ENCODE measurements around the gene SPACA4. TPM values are rescaled to one million over a fixed set of nuclear protein-coding genes. Genes with fewer than 3 reads are reported as not detected.
A peak's percentile ranks its signal among the peaks of the same experiment; 100 is the strongest.

Gene SPACA4
- total RNA-seq, 1 donor from 2014 or later, result not detected

GRCh38 chr19:48560095-48560530, 46.4 kb upstream of the SPACA4 start:
- Histone ChIP-seq H3K4me2 (no peak overlapping the region), H3K4me3 (no peak overlapping the region), H3K9ac (no peak overlapping the region), H3K27me3 (no peaks in the 10 kb centered on the region), H3K4me1 (no peaks in the 10 kb centered on the region), H3K79me2 (ENCODE audit: low read depth) (no peaks in the 10 kb centered on the region), H4K20me1 (ENCODE audit: low read depth) (no peaks in the 10 kb centered on the region), H3F3A (ENCODE audit: low read depth) (peaks cover 12% of the 10 kb centered on the region), H3K36me3 (no peaks in the 10 kb centered on the region), H2AFZ (replicated peaks) (no peak overlapping the region), H3K9me3 (ENCODE audit: low read depth) (no peaks in the 10 kb centered on the region), H3K27ac (no peak overlapping the region)
- H3K27me3 Mint-ChIP-seq (ENCODE audit: insufficient read depth, low read depth), result peaks cover 6% of the 10 kb centered on the region
- peak; percentile 32 for DNase-seq (ENCODE audit: low spot score)
- H3K36me3 Mint-ChIP-seq, result no peaks in the 10 kb centered on the region
- H3K4me3 Mint-ChIP-seq, result peak overlapping the region; percentile 27
- TF ChIP-seq EZH2 (IDR thresholded peaks at IDR 0.05), result no peak
- TF ChIP-seq, protein P1, sequence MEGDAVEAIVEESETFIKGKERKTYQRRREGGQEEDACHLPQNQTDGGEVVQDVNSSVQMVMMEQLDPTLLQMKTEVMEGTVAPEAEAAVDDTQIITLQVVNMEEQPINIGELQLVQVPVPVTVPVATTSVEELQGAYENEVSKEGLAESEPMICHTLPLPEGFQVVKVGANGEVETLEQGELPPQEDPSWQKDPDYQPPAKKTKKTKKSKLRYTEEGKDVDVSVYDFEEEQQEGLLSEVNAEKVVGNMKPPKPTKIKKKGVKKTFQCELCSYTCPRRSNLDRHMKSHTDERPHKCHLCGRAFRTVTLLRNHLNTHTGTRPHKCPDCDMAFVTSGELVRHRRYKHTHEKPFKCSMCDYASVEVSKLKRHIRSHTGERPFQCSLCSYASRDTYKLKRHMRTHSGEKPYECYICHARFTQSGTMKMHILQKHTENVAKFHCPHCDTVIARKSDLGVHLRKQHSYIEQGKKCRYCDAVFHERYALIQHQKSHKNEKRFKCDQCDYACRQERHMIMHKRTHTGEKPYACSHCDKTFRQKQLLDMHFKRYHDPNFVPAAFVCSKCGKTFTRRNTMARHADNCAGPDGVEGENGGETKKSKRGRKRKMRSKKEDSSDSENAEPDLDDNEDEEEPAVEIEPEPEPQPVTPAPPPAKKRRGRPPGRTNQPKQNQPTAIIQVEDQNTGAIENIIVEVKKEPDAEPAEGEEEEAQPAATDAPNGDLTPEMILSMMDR (IDR thresholded peaks at IDR 0.05), result peak; percentile 39
- H3K9me3 Mint-ChIP-seq, result no peaks in the 10 kb centered on the region
- no peak overlapping the region for H3K27ac Mint-ChIP-seq
- peaks cover 17% of the 10 kb centered on the region for H3K4me1 Mint-ChIP-seq

GRCh38 chr19:48561412-48561811, 45.1 kb upstream of the SPACA4 start:
- H3K4me1 ChIP-seq, result no peaks in the 10 kb centered on the region
- H3K4me2 ChIP-seq, result no peak overlapping the region
- H2AFZ ChIP-seq (replicated peaks), result no peak overlapping the region
- Mint-ChIP-seq H3K4me3 (no peak overlapping the region), H3K9me3 (no peaks in the 10 kb centered on the region), H3K27me3 (ENCODE audit: insufficient read depth, low read depth) (peaks cover 6% of the 10 kb centered on the region), H3K36me3 (no peaks in the 10 kb centered on the region), H3K27ac (no peak overlapping the region), H3K4me1 (peaks cover 9% of the 10 kb centered on the region)
- no peaks in the 10 kb centered on the region for H4K20me1 ChIP-seq (ENCODE audit: low read depth)
- peaks cover 3% of the 10 kb centered on the region for H3F3A ChIP-seq (ENCODE audit: low read depth)
- no peaks in the 10 kb centered on the region for H3K79me2 ChIP-seq (ENCODE audit: low read depth)
- no peaks in the 10 kb centered on the region for H3K36me3 ChIP-seq
- TF ChIP-seq, protein P1 (IDR thresholded peaks at IDR 0.05), result no peak
- TF ChIP-seq EZH2 (IDR thresholded peaks at IDR 0.05) (no peak), EZH2phosphoT487 (IDR thresholded peaks at IDR 0.05) (no peak)
- no peak overlapping the region for H3K9ac ChIP-seq
- no peak overlapping the region for H3K4me3 ChIP-seq
- no peak for DNase-seq (ENCODE audit: low spot score)
- H3K27me3 ChIP-seq, result no peaks in the 10 kb centered on the region
- H3K9me3 ChIP-seq (ENCODE audit: low read depth), result no peaks in the 10 kb centered on the region
- H3K27ac ChIP-seq, result no peak overlapping the region

DNA sequence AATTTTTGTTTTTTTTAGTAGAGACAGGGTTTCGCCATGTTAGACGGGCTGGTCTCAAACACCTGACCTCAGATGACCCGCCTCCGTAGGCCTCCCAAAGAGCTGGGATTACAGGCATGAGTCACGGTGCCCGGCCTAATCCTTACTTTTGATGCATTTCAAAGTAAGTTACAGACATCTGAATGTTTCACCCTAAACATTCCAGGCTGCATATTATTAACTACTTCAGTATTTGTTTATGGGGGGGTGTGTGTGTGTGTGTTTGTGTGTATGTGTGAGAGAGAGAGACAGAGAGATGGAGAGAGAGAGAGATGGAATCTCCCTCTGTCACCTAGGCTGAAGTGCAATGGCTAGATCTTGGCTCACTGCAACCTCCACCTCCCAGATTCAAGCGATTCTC, 41.5 kb upstream of the SPACA4 start:
- H3K9ac ChIP-seq, result no peak overlapping the region
- H3K27ac ChIP-seq, result no peak overlapping the region
- H3K36me3 ChIP-seq, result no peaks in the 10 kb centered on the region
- no peaks in the 10 kb centered on the region for H3K4me1 ChIP-seq
- H3K27me3 Mint-ChIP-seq (ENCODE audit: insufficient read depth, low read depth), result peaks cover 17% of the 10 kb centered on the region
- H3K4me3 Mint-ChIP-seq, result no peak overlapping the region
- H4K20me1 ChIP-seq (ENCODE audit: low read depth), result no peaks in the 10 kb centered on the region
- no peak overlapping the region for H2AFZ ChIP-seq (replicated peaks)
- no peak overlapping the region for H3K4me2 ChIP-seq
- DNase-seq (ENCODE audit: low spot score), result no peak
- no peak overlapping the region for H3K4me3 ChIP-seq
- H3F3A ChIP-seq (ENCODE audit: low read depth), result peaks cover 6% of the 10 kb centered on the region
- peaks cover 22% of the 10 kb centered on the region for H3K27me3 ChIP-seq
- H3K4me1 Mint-ChIP-seq, result peaks cover 24% of the 10 kb centered on the region
- peak overlapping the region; percentile 30 for H3K27ac Mint-ChIP-seq
- TF ChIP-seq EZH2phosphoT487 (IDR thresholded peaks at IDR 0.05), result no peak
- TF ChIP-seq EZH2 (IDR thresholded peaks at IDR 0.05), result no peak
- TF ChIP-seq, protein P1 (IDR thresholded peaks at IDR 0.05), result no peak
- H3K36me3 Mint-ChIP-seq, result no peaks in the 10 kb centered on the region
- H3K9me3 ChIP-seq (ENCODE audit: low read depth), result no peaks in the 10 kb centered on the region
- H3K9me3 Mint-ChIP-seq, result no peaks in the 10 kb centered on the region
- H3K79me2 ChIP-seq (ENCODE audit: low read depth), result no peaks in the 10 kb centered on the region

Data from neural progenitor cell (in vitro differentiated cells).